Measurements from ENCODE around the gene ATF3.

The ATF3 gene

DNA sequence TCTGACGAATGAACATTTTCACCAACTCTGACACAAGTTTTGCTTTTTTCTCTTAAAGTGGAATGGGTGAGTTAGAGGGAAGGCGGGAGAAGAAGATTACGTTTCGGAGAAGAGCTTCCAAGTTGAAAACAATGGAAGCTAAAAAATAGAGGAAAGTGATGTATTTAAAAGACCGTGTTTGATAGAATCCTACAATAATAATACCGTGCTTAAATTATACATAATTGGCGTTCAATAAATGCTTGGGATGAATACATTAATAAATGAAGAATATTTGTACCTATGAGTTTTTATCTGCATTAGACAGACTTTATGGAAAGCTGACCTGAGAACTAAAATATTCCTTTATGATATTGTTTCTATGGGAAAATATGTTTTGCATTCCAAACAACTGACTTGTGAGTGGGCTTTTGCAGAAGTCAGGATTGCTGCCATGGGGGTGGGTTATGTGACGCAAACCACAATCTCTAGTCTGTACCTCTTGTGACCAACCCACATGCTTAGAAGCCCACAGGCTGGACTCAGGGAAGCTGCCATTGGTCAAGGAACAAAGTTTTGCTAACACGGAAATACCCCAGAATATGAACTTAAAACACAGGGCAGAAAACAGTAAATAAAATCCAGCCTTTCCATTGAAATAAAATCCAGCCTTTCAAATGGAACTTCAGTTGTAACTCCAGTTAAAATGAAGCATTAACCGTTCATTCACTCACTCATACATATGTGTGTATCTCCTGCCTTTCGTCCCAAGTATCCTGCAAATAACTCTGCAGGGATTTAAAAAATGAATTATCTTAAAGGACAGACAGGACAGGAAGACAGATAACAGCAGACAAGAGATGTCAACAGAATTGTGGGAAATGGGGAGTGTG lies 21.3 kb upstream of the ATF3 start:
- DNase-seq, result no peak

GRCh38 chr1:212587888-212588510 lies 20.6 kb upstream of the ATF3 start:
- DNase-seq, result no peak

GRCh38 chr1:212589446-212589845 lies 19.1 kb upstream of the ATF3 start:
- no peak for DNase-seq

DNA sequence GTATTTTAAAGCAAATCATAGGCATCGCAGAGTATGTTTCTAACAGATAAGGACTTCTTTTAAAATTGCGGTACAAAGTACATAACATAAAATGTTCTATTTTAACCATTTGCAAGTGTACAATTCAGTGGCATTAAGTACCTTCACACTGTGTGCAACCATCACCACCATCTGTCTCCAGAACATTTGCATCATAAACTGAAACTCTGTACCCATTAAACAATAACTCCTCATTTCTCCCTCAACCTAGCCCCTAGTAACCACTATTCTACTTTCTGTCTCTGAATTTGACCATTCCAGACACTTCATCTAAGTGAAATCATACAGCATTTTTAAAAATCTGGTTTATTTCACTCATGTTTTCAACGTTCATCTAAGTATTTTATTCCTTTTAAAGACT lies 16.6 kb upstream of the ATF3 start:
- DNase-seq, result no peak

- DNase-seq, result no peak
Observed at GRCh38 chr1:212593821-212594251, 14.7 kb upstream of the ATF3 start.

- no peak for DNase-seq
Observed at GRCh38 chr1:212594640-212595039, 13.9 kb upstream of the ATF3 start.

DNA sequence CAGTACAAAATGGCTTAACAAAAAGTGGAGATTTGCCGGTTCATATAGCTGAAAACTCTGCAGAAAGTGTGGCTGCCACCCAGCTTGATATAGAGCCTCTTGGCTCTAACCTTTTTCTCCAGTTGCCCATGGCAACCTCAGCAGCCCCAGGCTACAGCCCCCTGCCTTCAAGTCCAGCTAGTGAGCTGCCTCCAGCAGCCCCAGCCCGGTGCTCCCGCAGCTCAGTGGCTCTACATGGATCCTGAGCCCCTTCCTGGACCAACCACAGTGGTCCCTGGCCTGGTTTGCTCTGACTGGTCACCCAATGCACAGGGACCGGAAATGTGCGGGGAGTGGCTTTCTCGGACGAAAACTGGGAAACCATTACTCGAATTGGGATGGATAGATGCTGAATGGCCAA lies 13.3 kb upstream of the ATF3 start:
- DNase-seq, result no peak

DNA sequence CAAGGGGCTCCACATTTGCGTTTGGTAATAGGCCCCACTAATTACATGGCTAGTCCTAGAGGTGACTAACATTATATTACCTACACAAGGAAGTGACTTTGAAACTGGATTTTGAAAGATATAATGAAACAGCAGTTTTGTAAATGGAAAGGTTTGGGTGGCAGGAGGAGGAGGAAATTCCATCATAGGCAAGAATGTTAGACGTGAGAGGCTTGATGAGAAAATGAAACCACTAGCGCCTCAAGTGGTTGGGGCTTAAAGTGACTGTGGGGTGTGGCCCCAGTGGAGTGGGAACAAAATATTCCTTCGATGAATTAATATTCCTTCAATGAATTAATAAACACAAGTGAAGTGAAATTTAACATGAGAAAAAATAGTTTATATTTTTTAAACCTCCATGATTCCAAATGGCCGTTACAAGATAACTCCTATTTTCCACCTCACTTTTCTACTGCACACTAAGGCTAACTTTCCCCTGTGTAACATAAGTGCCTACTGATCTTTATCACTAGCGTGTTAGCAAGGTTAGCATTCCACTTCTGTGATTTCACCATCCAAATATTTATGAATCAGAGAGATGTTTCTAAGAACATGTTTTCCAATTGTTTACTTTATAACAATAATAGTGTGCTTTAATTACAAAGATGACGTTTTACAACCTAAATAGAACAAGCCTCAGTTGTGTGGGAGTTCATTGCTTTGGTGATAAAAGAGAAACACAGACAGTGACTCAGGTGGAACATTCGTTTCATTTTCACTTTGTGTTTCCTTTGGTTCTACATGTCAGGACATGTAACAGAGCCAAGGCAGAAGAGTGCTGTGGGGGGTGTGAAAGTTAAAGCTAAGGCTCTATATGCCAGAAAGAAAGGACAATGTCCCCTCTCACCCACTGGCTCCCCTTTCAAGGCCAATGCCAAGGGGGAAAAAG lies 12.5 kb upstream of the ATF3 start:
- DNase-seq, result no peak

DNA sequence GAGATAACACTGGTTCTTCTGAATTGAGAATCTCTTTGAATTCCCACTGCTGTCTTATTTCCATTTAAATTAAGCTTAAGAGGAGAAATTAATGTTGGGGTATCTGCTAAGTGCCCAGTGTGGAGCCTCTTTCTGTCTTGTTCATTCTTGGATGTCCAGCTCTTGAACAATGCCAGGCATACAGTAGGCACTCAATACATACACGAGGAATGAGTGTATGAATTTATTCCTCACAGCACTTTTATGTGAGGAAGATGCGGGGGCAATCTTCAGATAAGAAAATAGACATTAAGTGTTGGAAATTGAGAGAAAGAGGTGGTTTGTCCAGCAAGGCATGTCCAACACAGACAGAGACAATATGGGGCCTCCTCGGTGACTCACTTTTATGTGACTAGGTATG lies 11.8 kb upstream of the ATF3 start:
- no peak for DNase-seq

DNA sequence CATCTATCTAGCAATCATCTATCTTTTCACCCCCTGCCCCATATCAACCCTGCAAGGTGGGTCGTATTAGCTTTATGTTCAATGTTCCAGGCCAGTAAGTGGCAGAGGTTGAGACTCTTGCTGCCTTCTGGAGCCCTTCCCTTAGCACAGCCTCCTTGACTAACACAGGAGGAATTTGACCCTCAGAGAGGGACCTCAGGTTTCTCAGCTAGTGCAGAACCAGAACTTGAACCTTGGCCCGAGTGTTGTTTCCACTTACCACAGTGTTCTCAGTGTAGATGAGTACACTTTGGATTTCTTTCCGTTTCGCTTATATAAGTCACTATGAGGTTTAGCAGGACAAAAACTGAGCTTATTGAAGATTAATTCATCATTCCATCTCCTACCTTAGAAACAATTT lies 11.1 kb upstream of the ATF3 start:
- DNase-seq, result no peak

GRCh38 chr1:212600071-212600915 lies 8.3 kb upstream of the ATF3 start:
- DNase-seq, result no peak

- no peak for DNase-seq
Observed at GRCh38 chr1:212600980-212601379, 7.6 kb upstream of the ATF3 start.

- DNase-seq, result no peak
Observed at GRCh38 chr1:212601524-212601923, 7.0 kb upstream of the ATF3 start.

DNA sequence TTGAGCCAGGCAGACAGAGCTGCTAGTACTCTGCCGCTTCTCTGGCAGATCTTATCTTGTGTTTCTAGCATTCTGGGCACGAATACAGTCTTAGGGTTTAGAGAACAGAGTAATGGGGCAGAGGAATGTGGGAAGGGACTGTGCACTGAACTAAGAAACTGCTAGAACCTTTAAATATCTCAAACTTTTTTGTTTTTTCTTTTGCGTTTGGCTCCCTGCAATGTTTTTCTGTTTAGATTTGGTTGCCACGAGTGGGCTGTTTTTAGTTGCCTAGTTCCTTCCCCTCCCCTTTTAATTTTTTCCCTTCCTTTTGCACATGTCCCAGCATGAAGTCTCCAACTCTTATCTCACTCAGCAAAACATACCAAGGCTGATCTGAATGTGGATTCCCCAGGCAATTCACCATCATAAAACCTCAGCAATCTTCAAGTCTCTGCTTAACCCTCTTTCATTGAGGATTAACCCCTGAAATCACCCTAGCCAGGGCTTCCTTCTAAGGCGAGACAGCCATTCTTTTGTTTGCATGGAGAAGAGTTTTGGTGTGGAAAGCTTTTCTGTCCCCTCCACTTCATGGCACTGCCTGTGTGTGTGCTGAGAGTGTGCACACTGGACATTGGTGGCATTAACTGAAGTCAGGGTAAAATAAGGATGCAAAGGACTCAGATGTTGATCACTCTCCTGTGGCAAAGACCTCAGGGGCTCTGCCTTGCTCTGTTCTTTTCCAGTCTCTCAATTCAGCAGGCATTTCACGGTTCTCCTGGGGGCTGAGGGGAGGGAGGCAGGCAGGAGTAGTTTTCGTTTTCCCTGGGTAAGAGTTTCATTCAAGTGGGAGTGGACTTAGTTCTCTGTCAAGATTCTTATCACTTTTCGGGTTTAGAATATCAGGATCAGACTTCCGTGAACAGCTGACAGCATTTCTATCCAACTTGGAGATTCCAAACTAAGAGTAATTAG lies 2.8 kb upstream of the ATF3 start:
- DNase-seq, result no peak

DNA sequence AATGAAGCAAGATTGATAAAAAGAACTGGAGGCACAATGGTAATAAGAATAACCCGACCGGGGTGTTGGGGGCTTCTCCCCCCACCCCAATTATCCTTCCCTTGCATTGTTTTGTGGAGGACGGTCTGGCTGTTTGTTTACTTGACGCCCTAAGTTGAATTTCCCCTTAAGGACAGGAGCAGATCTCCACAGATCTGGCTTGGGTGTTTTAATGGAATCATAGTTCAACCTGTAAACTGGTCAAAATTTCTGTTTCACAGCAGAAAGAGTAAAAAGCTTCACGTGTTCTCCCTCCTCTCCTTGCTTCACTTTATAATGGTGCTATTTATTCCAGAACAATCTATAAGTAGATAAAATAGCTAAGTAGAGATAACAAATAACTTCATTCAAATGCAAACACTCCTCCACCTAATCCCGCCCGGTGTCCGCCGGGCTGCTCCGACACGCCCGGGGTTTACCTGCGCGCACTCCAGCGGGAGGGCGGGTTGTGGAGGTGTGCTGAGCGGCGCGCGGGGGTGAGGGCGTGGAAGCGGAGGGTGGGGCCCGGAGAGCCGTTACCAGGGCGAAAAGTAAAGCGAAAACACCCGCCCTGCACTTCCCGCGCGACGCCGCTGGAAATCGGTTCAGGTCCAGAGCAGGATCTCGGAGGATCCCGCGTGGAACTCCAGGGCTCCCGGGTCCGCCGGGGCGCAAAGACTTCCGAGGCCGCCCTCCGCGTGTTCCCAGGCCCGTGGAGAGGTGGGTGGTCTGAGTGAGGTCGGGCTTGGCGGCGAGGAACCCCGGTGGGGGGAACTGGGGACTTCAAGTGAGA lies 2.0 kb upstream of the ATF3 start:
- no peak for DNase-seq

DNA sequence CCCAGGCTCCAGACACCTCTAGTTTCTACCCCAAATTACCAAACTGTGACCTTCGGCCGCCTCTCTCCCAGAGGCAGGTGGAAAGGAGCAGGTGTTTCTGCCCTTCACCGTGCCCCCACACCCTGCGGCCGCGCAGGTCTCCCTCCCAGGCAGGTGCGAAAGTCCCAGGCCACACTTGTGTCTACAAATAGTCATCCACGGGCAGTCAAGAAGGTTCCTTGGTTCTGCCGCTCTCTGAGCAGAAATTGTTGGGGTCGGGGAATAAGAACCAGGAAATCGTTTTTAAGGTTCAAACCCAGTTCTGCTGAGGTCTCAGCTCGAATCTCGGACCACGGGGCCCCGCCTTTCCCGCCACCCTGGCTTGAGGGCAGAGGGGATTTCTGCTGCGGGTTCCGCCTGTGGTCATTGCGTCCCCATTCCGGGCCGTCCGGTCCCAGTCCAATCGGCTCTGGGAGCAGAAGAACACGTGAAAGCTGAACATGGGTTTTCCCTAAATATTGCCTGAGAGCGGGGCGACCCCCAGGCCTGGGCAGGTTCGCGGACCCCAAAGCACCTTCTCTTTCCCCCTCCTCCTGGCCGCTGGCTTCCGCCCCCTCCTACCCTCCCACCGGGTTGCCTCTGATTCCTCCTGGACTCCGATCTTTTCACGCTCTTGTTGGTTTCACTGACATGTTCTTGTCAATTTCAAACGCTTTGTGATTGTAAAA lies 1.2 kb upstream of the ATF3 start:
- no peak for DNase-seq

GRCh38 chr1:212607913-212608391 lies 609 bp upstream of the ATF3 start:
- no peak for DNase-seq

DNA sequence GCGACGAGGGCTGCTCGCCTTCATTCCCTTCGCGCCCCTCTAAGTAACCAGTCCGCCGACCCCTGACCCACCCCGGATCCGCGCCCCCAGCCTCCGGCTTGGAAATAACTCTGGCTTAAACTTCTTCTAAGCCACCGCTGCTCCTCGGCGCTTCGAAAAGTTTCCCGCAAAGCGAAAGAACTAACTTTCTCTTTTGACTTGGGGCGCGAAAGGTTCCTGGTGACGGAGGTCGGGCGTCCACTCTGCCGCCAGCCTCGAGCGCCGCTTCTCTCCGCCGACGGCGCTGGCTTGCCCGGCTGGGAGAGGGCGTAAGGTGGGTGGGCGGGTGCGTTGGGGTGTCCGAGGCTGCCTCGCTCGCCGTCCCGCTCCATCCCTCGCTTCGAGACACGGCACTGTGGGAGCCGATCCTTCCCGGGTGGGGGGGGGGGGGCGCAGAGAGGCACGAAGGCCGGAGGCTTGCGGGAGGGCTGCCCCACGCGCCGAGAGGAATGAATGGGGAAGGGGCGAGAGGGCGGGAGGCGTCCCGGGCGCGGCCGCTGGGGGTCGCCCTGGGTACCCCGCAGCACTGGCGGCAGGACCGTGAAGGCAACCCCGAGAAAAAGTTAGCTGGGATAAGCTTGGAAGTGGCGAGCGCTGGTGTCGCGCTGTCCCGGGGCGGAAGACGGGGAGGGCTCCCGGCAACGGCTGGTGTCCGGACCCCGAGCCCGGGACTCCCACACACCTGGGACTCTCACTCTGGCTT lies 569 bp downstream of the ATF3 start:
- DNase-seq, result no peak
